ENCODE results near the gene TBX2. TPM values are rescaled to one million over a fixed set of nuclear protein-coding genes. Genes with fewer than 3 reads are reported as not detected.

Gene TBX2
- total RNA-seq, 1 experiment from 2014 or later: not detected

DNA sequence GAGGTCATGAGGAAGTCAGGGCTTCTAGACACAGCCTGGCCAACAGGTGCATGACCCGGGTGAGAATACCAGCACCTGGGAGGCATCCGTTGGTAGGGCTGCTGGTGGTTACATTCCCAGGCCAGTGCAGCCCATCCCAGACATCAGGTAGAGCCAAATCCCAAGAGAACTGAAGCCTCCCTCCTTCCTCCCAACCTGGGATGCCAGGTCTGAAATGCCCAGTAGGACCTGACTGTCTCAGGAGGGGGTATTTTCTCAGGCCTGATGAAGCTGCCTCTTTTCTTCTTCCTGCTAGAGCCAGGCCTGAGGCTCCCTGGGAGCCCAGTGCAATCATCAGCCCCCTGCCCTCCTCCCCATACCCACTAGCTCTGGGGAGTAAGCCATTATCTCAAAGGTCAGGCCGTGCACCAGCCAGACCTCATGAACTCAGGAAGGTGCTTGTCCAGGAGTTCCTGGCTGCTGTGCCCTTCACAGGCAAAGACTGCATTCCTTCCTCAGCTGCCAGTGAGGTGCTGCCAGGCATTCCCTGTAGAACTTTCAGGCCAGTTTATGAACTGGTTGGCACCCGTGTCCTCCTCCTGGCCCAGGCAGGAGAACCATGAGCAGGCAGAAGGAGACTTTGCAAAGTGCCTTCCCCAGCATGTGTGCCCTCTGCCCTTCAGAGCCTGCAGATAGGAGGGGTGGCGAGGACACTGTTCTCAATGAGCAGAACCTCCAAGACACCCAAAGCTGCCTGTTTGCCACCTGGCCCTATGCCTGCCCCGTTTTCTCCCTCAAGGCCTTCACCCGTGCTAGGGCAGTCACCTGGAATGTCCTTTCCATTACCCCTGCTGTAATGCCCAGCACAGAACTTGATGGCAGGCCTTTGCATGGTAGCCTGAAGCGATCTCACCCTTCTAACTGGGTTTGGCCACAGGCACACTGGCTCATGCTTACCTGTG is 7.6 kb downstream of the TBX2 start:
- H4K20me1 ChIP-seq (ENCODE audit: control insufficient read depth, insufficient read depth, insufficient read length): peaks cover 2% of the 10 kb centered on the region
- no peak overlapping the region for H3K18ac ChIP-seq (ENCODE audit: insufficient read length, low read depth, low read length)
- H3K23me2 ChIP-seq (ENCODE audit: insufficient read length, low read depth, low read length, poor library complexity, severe bottlenecking): peaks cover 16% of the 10 kb centered on the region
- no peak overlapping the region for H2AFZ ChIP-seq (ENCODE audit: low read length)
- H3K9me3 Mint-ChIP-seq: no peaks in the 10 kb centered on the region; a peak in 2 of 5 replicates
- no peak overlapping the region for H2BK12ac ChIP-seq (ENCODE audit: insufficient read length, low read depth, low read length)
- no peak overlapping the region for H3K9ac ChIP-seq (ENCODE audit: extremely low read depth, insufficient read length, low read length)
- H2BK20ac ChIP-seq (ENCODE audit: low read depth, low read length, poor library complexity, severe bottlenecking): no peak overlapping the region
- no peak overlapping the region for H2BK5ac ChIP-seq (ENCODE audit: insufficient read length, low read length)
- H3K14ac ChIP-seq (ENCODE audit: insufficient read depth, low read length): no peak overlapping the region
- H3K27ac Mint-ChIP-seq: no peak overlapping the region
- H3K56ac ChIP-seq (ENCODE audit: insufficient read length, low read depth, low read length): no peak overlapping the region
- H3K4ac ChIP-seq (ENCODE audit: low read depth, low read length): no peak overlapping the region
- H4K91ac ChIP-seq (ENCODE audit: insufficient read length, low read depth, low read length): no peak overlapping the region
- DNase-seq: peak; percentile 29
- no peak overlapping the region for H3T11ph ChIP-seq (ENCODE audit: low read length)
- no peak overlapping the region for H3K4me3 Mint-ChIP-seq
- H2BK120ac ChIP-seq (ENCODE audit: low read depth, low read length, poor library complexity, severe bottlenecking): no peak overlapping the region
- peaks cover 21 to 30% of the 10 kb centered on the region in 2 experiments for H3K4me1 Mint-ChIP-seq
- no peak overlapping the region for H3K4me2 ChIP-seq (ENCODE audit: insufficient read depth, insufficient read length, low read length)
- TF ChIP-seq CTCF (conservative IDR thresholded peaks at IDR 0.05): no peak
- H4K5ac ChIP-seq (ENCODE audit: insufficient read length, low read depth, low read length): no peak overlapping the region
- no peaks in the 10 kb centered on the region for H3K9me3 ChIP-seq (ENCODE audit: control insufficient read depth, low read depth, low read length)
- H2BK15ac ChIP-seq (ENCODE audit: low read depth, low read length): no peak overlapping the region
- H3K4me1 ChIP-seq (ENCODE audit: insufficient read depth, low read length): no peaks in the 10 kb centered on the region
- no peak overlapping the region for H4K8ac ChIP-seq (replicated peaks; ENCODE audit: insufficient read length, low read depth, low read length)
- H3K27me3 Mint-ChIP-seq (ENCODE audit: low read depth): peaks cover 93% of the 10 kb centered on the region
- H3K27me3 ChIP-seq (ENCODE audit: insufficient read depth, low read length): peaks cover 87% of the 10 kb centered on the region
- no peaks in the 10 kb centered on the region for H3K36me3 Mint-ChIP-seq (ENCODE audit: insufficient read depth in 1 of 3, low read depth in 3 of 3)
- H3K79me1 ChIP-seq (ENCODE audit: insufficient read depth, low read depth, low read length, poor library complexity, severe bottlenecking): no peaks in the 10 kb centered on the region
- no peak overlapping the region for H3K27ac ChIP-seq (ENCODE audit: insufficient read length, low read depth, low read length)
- no peaks in the 10 kb centered on the region for H3K79me2 ChIP-seq (ENCODE audit: insufficient read depth, low read length)
- no peak overlapping the region for H2AK5ac ChIP-seq (ENCODE audit: insufficient read length, low read length)
- H3K23ac ChIP-seq (ENCODE audit: insufficient read length, low read depth, low read length): no peak overlapping the region
- WGBS (ENCODE audit: extremely low coverage, insufficient read length, low lambda C conversion rate): no CpG with 5 or more reads among the region's 8 CpGs

Measured in H9 (cell line).